Astrocyte (in vitro differentiated cells and primary cell): ENCODE measurements around the gene FGFBP1.

Source experiments
- EZH2 ChIP-seq: IDR thresholded peaks from 2 replicates; pipeline ENCODE4 v1.6.1; 2012; ENCODE audit warnings: mild to moderate bottlenecking, low read length, inconsistent platforms; ENCODE audit not compliant: insufficient read depth
- TF ChIP-seq, protein P1 (sequence below): IDR thresholded peaks from 2 replicates; pipeline ENCODE4 v1.5.1; 2011; ENCODE audit warnings: low read depth, mild to moderate bottlenecking, inconsistent platforms, low read length, moderate library complexity; ENCODE audit not compliant: insufficient read depth

DNA sequence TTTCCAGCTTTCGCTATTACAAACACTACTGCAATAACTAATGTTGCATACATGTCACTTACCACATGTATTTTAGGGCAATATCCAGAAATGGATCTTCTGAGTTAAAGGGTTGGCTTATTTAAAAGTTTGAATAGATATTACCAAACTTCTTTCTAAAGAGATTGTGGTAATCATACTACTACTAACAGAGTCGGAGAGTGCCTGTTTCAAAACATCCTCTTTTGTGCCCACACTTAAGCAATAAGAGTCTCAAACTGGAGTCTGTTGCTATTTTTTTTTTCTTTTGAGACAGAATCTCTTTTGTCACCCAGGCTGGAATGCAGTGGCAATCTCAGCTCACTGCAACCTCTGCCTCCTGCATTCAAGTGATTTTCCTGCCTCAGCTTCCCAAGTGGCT is 35.8 kb downstream of the FGFBP1 start:
- TF ChIP-seq, protein P1, sequence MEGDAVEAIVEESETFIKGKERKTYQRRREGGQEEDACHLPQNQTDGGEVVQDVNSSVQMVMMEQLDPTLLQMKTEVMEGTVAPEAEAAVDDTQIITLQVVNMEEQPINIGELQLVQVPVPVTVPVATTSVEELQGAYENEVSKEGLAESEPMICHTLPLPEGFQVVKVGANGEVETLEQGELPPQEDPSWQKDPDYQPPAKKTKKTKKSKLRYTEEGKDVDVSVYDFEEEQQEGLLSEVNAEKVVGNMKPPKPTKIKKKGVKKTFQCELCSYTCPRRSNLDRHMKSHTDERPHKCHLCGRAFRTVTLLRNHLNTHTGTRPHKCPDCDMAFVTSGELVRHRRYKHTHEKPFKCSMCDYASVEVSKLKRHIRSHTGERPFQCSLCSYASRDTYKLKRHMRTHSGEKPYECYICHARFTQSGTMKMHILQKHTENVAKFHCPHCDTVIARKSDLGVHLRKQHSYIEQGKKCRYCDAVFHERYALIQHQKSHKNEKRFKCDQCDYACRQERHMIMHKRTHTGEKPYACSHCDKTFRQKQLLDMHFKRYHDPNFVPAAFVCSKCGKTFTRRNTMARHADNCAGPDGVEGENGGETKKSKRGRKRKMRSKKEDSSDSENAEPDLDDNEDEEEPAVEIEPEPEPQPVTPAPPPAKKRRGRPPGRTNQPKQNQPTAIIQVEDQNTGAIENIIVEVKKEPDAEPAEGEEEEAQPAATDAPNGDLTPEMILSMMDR: no peak
- no peak for TF ChIP-seq EZH2
